SU-DHL-6 (cell line): ENCODE data around the gene HHAT.

Source experiments
- H2AFZ ChIP-seq: fragments of 200-600 bp; sonication (generic); 2 replicates; pipeline ENCODE4 v1.6.1; 2014; ENCODE audit warnings: low read depth, mild to moderate bottlenecking, moderate library complexity, mixed read lengths, antibody characterized with exemption, low read length; ENCODE audit not compliant: severe bottlenecking
- H3F3A ChIP-seq: fragments of 200-600 bp; shearing (Covaris generic); 2 replicates; pipeline ENCODE4 v1.6.0; 2016; ENCODE audit warnings: antibody characterized with exemption, mild to moderate bottlenecking; ENCODE audit not compliant: insufficient read depth
- H3K27ac ChIP-seq: fragments of 200-600 bp; sonication (generic); 2 replicates; pipeline ENCODE4 v1.5.1; 2016; ENCODE audit warnings: low read depth, mild to moderate bottlenecking, low read length, moderate library complexity, mixed read lengths
- H3K27me3 ChIP-seq: fragments of 200-600 bp; sonication (generic), shearing (Covaris generic); 2 replicates; pipeline ENCODE4 v1.6.0; 2014; ENCODE audit warnings: mild to moderate bottlenecking, low read length
- H3K36me3 ChIP-seq: fragments of 200-600 bp; sonication (generic); 2 replicates; pipeline ENCODE4 v1.6.1; 2014; ENCODE audit warnings: mild to moderate bottlenecking, low read length, mixed read lengths
- H3K4me2 ChIP-seq: fragments of 300-600, 200-600 bp; shearing (Covaris generic), sonication (generic); 2 replicates; pipeline ENCODE4 v1.6.0; 2014; ENCODE audit warnings: low read length, low read depth, mild to moderate bottlenecking; ENCODE audit not compliant: poor library complexity, severe bottlenecking
- H3K4me3 ChIP-seq: fragments of 200-600 bp; sonication (generic); 2 replicates; pipeline ENCODE4 v1.5.1; 2014; ENCODE audit warnings: antibody characterized with exemption, low read length, mild to moderate bottlenecking, mixed read lengths; ENCODE audit not compliant: insufficient read depth, poor library complexity, severe bottlenecking
- H3K79me2 ChIP-seq: fragments of 200-600 bp; sonication (generic); 2 replicates; pipeline ENCODE4 v1.6.1; 2014; ENCODE audit warnings: mild to moderate bottlenecking, low read length, moderate library complexity; ENCODE audit not compliant: insufficient read depth
- H3K9ac ChIP-seq: fragments of 200-600 bp; sonication (generic); 2 replicates; pipeline ENCODE4 v1.7.0; 2014; ENCODE audit warnings: mild to moderate bottlenecking, low read length
- H3K9me2 ChIP-seq: fragments of 200-600 bp; sonication (generic); replicated peaks from 2 replicates; pipeline ENCODE4 v1.6.1; 2014; ENCODE audit warnings: low read length; ENCODE audit not compliant: insufficient read depth
- H3K9me3 ChIP-seq: fragments of 200-600 bp; sonication (generic); 2 replicates; pipeline ENCODE4 v1.6.1; 2014; ENCODE audit warnings: low read length, mixed read lengths; ENCODE audit not compliant: insufficient read depth
- H4K20me1 ChIP-seq: fragments of 200-600 bp; sonication (generic); 2 replicates; pipeline ENCODE4 v1.6.1; 2014; ENCODE audit warnings: low read depth, mild to moderate bottlenecking, antibody characterized with exemption, low read length, moderate library complexity, mixed read lengths
- CTCF ChIP-seq: fragments of 200-600 bp; sonication (generic); IDR thresholded peaks from one replicate; pipeline ENCODE4 v1.5.1; 2017; ENCODE audit warnings: antibody characterized with exemption, mild to moderate bottlenecking, low read length, moderate library complexity; ENCODE audit not compliant: insufficient read depth, poor library complexity, severe bottlenecking
- EZH2phosphoT487 ChIP-seq: fragments of 200-600 bp; sonication (generic), shearing (Covaris generic); conservative IDR thresholded peaks from 2 replicates; pipeline ENCODE4 v1.6.1; 2018; ENCODE audit warnings: mild to moderate bottlenecking, antibody characterized with exemption, low read length, moderate library complexity, mixed read lengths

Gene HHAT

GRCh38 chr1:210296682-210297081, 32.0 kb upstream of the HHAT start:
- TF ChIP-seq CTCF (no peak), EZH2phosphoT487 (no peak)
- Histone ChIP-seq H3K4me2 (no peak overlapping the region), H3K27ac (no peak overlapping the region), H3K9me3 (no peaks in the 10 kb centered on the region), H2AFZ (no peak overlapping the region), H3K36me3 (no peaks in the 10 kb centered on the region), H3K9me2 (no peaks in the 10 kb centered on the region), H4K20me1 (no peaks in the 10 kb centered on the region), H3K4me3 (no peak overlapping the region), H3F3A (no peaks in the 10 kb centered on the region), H3K9ac (no peak overlapping the region), H3K79me2 (no peaks in the 10 kb centered on the region), H3K27me3 (no peaks in the 10 kb centered on the region)

- H3K27me3 ChIP-seq = no peaks in the 10 kb centered on the region
- no peak overlapping the region for H3K4me3 ChIP-seq
- no peaks in the 10 kb centered on the region for H3K9me3 ChIP-seq
- no peak overlapping the region for H3K27ac ChIP-seq
- no peaks in the 10 kb centered on the region for H3K79me2 ChIP-seq
- no peak overlapping the region for H3K9ac ChIP-seq
- no peaks in the 10 kb centered on the region for H4K20me1 ChIP-seq
- H3K36me3 ChIP-seq = no peaks in the 10 kb centered on the region
- no peaks in the 10 kb centered on the region for H3K9me2 ChIP-seq
- H3F3A ChIP-seq = no peaks in the 10 kb centered on the region
- no peak overlapping the region for H2AFZ ChIP-seq
- no peak overlapping the region for H3K4me2 ChIP-seq
- TF ChIP-seq CTCF = no peak
Measured at GRCh38 chr1:210298296-210298695, 30.4 kb upstream of the HHAT start.

GRCh38 chr1:210298936-210299335, 29.8 kb upstream of the HHAT start:
- Histone ChIP-seq H3K9me3 (no peaks in the 10 kb centered on the region), H3F3A (no peaks in the 10 kb centered on the region), H3K4me2 (no peak overlapping the region), H3K4me3 (no peak overlapping the region), H3K9ac (no peak overlapping the region), H3K27me3 (no peaks in the 10 kb centered on the region), H3K36me3 (no peaks in the 10 kb centered on the region), H3K27ac (no peak overlapping the region), H3K79me2 (no peaks in the 10 kb centered on the region), H4K20me1 (no peaks in the 10 kb centered on the region), H3K9me2 (no peaks in the 10 kb centered on the region), H2AFZ (no peak overlapping the region)
- TF ChIP-seq EZH2phosphoT487 (no peak), CTCF (no peak)

GRCh38 chr1:210299501-210299900, 29.2 kb upstream of the HHAT start:
- H3K9me2 ChIP-seq = no peaks in the 10 kb centered on the region
- H4K20me1 ChIP-seq = no peaks in the 10 kb centered on the region
- H3K4me2 ChIP-seq = no peak overlapping the region
- TF ChIP-seq EZH2phosphoT487 = no peak
- TF ChIP-seq CTCF = no peak
- no peak overlapping the region for H2AFZ ChIP-seq
- H3K4me3 ChIP-seq = no peak overlapping the region
- H3K9me3 ChIP-seq = no peaks in the 10 kb centered on the region
- H3F3A ChIP-seq = no peaks in the 10 kb centered on the region
- H3K79me2 ChIP-seq = no peaks in the 10 kb centered on the region
- no peaks in the 10 kb centered on the region for H3K27me3 ChIP-seq
- no peaks in the 10 kb centered on the region for H3K36me3 ChIP-seq
- H3K9ac ChIP-seq = no peak overlapping the region
- H3K27ac ChIP-seq = no peak overlapping the region
